ENCODE results near the gene MIX23.

Gene MIX23

GRCh38 chr3:122410639-122411038, 27.6 kb upstream of the MIX23 start (continued):
- TF ChIP-seq ZNF701 (tag by site-specific recombination; IDR thresholded peaks at IDR 0.05) (no peak), ZSCAN18 (tag by site-specific recombination; IDR thresholded peaks at IDR 0.05) (no peak), ZNF335 (tag by site-specific recombination; conservative IDR thresholded peaks at IDR 0.05) (no peak), WT1 (tag by site-specific recombination; IDR thresholded peaks at IDR 0.05) (no peak), ZBTB7A (tag by site-specific recombination; IDR thresholded peaks at IDR 0.05; ENCODE audit: low read depth) (no peak), GLI4 (tag by site-specific recombination; IDR thresholded peaks at IDR 0.05) (no peak), ZNF623 (tag by site-specific recombination; IDR thresholded peaks at IDR 0.05) (no peak), BCL11B (tag by site-specific recombination; IDR thresholded peaks at IDR 0.05; ENCODE audit: low read depth) (no peak), ZFP41 (tag by site-specific recombination; IDR thresholded peaks at IDR 0.05; ENCODE audit: borderline replicate concordance) (no peak)

- ChIA-PET CTCF (interaction anchor here (0.9 kb wide), 1 partner anchor 17 kb away, joined by 6 read pairs; no protein-coding TSS in a partner anchor), POLR2A (no interaction called here)
These were observed 27.1 kb upstream of the MIX23 start for GRCh38 chr3:122410111-122410510.

More at GRCh38 chr3:122410111-122410510, 27.1 kb upstream of the MIX23 start:
- no peaks in the 10 kb centered on the region for H3K9me3 ChIP-seq (ENCODE audit: control insufficient read depth, insufficient read depth, low read depth, low read length)
- no peaks in the 10 kb centered on the region for H3K4me1 ChIP-seq (ENCODE audit: control insufficient read depth, insufficient read depth, low read length)
- H3K4me3 ChIP-seq (ENCODE audit: low read depth, low read length): no peak overlapping the region
- TF ChIP-seq, protein P1, sequence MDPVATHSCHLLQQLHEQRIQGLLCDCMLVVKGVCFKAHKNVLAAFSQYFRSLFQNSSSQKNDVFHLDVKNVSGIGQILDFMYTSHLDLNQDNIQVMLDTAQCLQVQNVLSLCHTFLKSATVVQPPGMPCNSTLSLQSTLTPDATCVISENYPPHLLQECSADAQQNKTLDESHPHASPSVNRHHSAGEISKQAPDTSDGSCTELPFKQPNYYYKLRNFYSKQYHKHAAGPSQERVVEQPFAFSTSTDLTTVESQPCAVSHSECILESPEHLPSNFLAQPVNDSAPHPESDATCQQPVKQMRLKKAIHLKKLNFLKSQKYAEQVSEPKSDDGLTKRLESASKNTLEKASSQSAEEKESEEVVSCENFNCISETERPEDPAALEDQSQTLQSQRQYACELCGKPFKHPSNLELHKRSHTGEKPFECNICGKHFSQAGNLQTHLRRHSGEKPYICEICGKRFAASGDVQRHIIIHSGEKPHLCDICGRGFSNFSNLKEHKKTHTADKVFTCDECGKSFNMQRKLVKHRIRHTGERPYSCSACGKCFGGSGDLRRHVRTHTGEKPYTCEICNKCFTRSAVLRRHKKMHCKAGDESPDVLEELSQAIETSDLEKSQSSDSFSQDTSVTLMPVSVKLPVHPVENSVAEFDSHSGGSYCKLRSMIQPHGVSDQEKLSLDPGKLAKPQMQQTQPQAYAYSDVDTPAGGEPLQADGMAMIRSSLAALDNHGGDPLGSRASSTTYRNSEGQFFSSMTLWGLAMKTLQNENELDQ (tag by site-specific recombination; IDR thresholded peaks at IDR 0.05; ENCODE audit: low read depth): no peak
- TF ChIP-seq ZBTB21 (tag by site-specific recombination; IDR thresholded peaks at IDR 0.05) (no peak), BCL6B (tag by site-specific recombination; IDR thresholded peaks at IDR 0.05) (no peak), ZNF561 (tag by site-specific recombination; IDR thresholded peaks at IDR 0.05; ENCODE audit: borderline replicate concordance) (no peak), ZNF473 (tag by site-specific recombination; IDR thresholded peaks at IDR 0.05) (no peak), ZNF292 (tag by site-specific recombination; IDR thresholded peaks at IDR 0.05; ENCODE audit: borderline replicate concordance, low read depth) (no peak), ZNF513 (tag by site-specific recombination; IDR thresholded peaks at IDR 0.05) (no peak), ZNF175 (tag by site-specific recombination; IDR thresholded peaks at IDR 0.05) (no peak), KLF16 (tag by site-specific recombination; IDR thresholded peaks at IDR 0.05) (no peak), ZNF16 (tag by site-specific recombination; IDR thresholded peaks at IDR 0.05; ENCODE audit: low read depth) (no peak)
- TF ChIP-seq, protein P2, sequence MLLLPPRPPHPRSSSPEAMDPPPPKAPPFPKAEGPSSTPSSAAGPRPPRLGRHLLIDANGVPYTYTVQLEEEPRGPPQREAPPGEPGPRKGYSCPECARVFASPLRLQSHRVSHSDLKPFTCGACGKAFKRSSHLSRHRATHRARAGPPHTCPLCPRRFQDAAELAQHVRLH (tag by site-specific recombination; IDR thresholded peaks at IDR 0.05): no peak
- TF ChIP-seq, protein P3, sequence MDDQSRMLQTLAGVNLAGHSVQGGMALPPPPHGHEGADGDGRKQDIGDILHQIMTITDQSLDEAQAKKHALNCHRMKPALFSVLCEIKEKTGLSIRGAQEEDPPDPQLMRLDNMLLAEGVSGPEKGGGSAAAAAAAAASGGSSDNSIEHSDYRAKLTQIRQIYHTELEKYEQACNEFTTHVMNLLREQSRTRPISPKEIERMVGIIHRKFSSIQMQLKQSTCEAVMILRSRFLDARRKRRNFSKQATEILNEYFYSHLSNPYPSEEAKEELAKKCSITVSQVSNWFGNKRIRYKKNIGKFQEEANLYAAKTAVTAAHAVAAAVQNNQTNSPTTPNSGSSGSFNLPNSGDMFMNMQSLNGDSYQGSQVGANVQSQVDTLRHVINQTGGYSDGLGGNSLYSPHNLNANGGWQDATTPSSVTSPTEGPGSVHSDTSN (CRISPR knock-in tag; IDR thresholded peaks at IDR 0.05): no peak
- H3K36me3 ChIP-seq (ENCODE audit: control insufficient read depth in 2 of 2, insufficient read depth in 1 of 2, low read length in 2 of 2): peaks cover 0 to 66% of the 10 kb centered on the region in 2 experiments; a peak in 2 of 3 replicates
- no peak overlapping the region for H3K27ac ChIP-seq (ENCODE audit: extremely low read depth, low read depth, low read length)
